Mucosa of rectum (tissue), 2 donors: Measurements from ENCODE around the gene KRT86.
"Not testable (repeated sequence)": the region's sequence is repeated elsewhere in the genome, so short reads cannot be mapped to it uniquely, and the experiment has no call there.

ENCODE experiments used
- H3K27ac ChIP-seq, 2 donors: one replicate each; pipeline ENCODE4 v1.7.0; 2013; ENCODE audit warnings: inconsistent platforms in 2 of 2, low read depth in 2 of 2, low read length in 2 of 2
- H3K27me3 ChIP-seq, 2 donors: one replicate each; pipeline ENCODE4 v1.7.0; 2013; ENCODE audit warnings: low read length in 2 of 2; ENCODE audit not compliant: control insufficient read depth in 2 of 2, insufficient read depth in 2 of 2
- H3K36me3 ChIP-seq, 2 donors: one replicate each; pipeline ENCODE4 v1.7.0; 2013; ENCODE audit warnings: low read length in 2 of 2; ENCODE audit not compliant: control insufficient read depth in 2 of 2, insufficient read depth in 2 of 2
- H3K4me1 ChIP-seq, 2 donors: one replicate each; pipeline ENCODE4 v1.7.0; 2013; ENCODE audit warnings: low read length in 2 of 2, mild to moderate bottlenecking in 1 of 2; ENCODE audit not compliant: control insufficient read depth in 2 of 2, insufficient read depth in 2 of 2
- H3K4me3 ChIP-seq, 2 donors: one replicate each; pipeline ENCODE4 v1.7.0; 2013; ENCODE audit warnings: low read length in 2 of 2
- H3K9ac ChIP-seq, 2 donors: one replicate each; pipeline ENCODE4 v1.7.0; 2013; ENCODE audit warnings: low read length in 2 of 2, low read depth in 1 of 2, mild to moderate bottlenecking in 1 of 2
- H3K9me3 ChIP-seq, 2 donors: one replicate each; pipeline ENCODE4 v1.7.0; 2013; ENCODE audit warnings: low read length in 2 of 2; ENCODE audit not compliant: control insufficient read depth in 2 of 2
- donor health status: healthy.
- donor health status: Normal muscosa, but diverticular disease.

The KRT86 gene

GRCh38 chr12:52238916-52239646 lies 35.4 kb upstream of the KRT86 start:
- Histone ChIP-seq H3K9me3 (no peaks in the 10 kb centered on the region), H3K4me1 (peaks cover 0 to 16% of the 10 kb centered on the region in 2 donors), H3K9ac (no peak overlapping the region), H3K27me3 (no peaks in the 10 kb centered on the region), H3K27ac (no peak overlapping the region), H3K4me3 (no peak overlapping the region), H3K36me3 (no peaks in the 10 kb centered on the region)

- no peaks in the 10 kb centered on the region for H3K27me3 ChIP-seq
- no peaks in the 10 kb centered on the region for H3K9me3 ChIP-seq
- H3K27ac ChIP-seq, result no peak overlapping the region
- H3K4me1 ChIP-seq, result peaks cover 2 to 20% of the 10 kb centered on the region in 2 donors
- H3K9ac ChIP-seq, result no peak overlapping the region
- no peaks in the 10 kb centered on the region for H3K36me3 ChIP-seq
- no peak overlapping the region for H3K4me3 ChIP-seq
Observed at GRCh38 chr12:52239767-52240166, 34.7 kb upstream of the KRT86 start.

- not testable (repeated sequence) for H3K27ac ChIP-seq, H3K9ac ChIP-seq, H3K9me3 ChIP-seq, H3K27me3 ChIP-seq, H3K36me3 ChIP-seq, H3K4me3 ChIP-seq
- H3K4me1 ChIP-seq, result peaks cover 2 to 19% of the 10 kb centered on the region in 2 donors
Observed at GRCh38 chr12:52240247-52240646, 34.2 kb upstream of the KRT86 start.

GRCh38 chr12:52241205-52241842 lies 33.1 kb upstream of the KRT86 start:
- Histone ChIP-seq H3K27me3 (no peaks in the 10 kb centered on the region), H3K4me3 (no peak overlapping the region), H3K27ac (no peak overlapping the region)

GRCh38 chr12:52242442-52243258 lies 31.8 kb upstream of the KRT86 start:
- Histone ChIP-seq H3K36me3 (no peaks in the 10 kb centered on the region), H3K9ac (no peak overlapping the region), H3K4me3 (no peak overlapping the region), H3K27me3 (no peaks in the 10 kb centered on the region), H3K4me1 (peaks cover 2 to 15% of the 10 kb centered on the region in 2 donors), H3K9me3 (no peaks in the 10 kb centered on the region), H3K27ac (no peak overlapping the region)

More at GRCh38 chr12:52241205-52241842, 33.1 kb upstream of the KRT86 start:
- no peaks in the 10 kb centered on the region for H3K36me3 ChIP-seq
- no peaks in the 10 kb centered on the region for H3K9me3 ChIP-seq
- no peak overlapping the region for H3K9ac ChIP-seq
- H3K4me1 ChIP-seq, result peaks cover 2 to 12% of the 10 kb centered on the region in 2 donors

GRCh38 chr12:52243259-52243855 lies 31.1 kb upstream of the KRT86 start:
- no peak overlapping the region for H3K27ac ChIP-seq
- H3K4me1 ChIP-seq, result peaks cover 2 to 15% of the 10 kb centered on the region in 2 donors
- H3K36me3 ChIP-seq, result no peaks in the 10 kb centered on the region
- H3K4me3 ChIP-seq, result no peak overlapping the region
- H3K9ac ChIP-seq, result no peak overlapping the region
- H3K27me3 ChIP-seq, result no peaks in the 10 kb centered on the region
- H3K9me3 ChIP-seq, result no peaks in the 10 kb centered on the region

- peak overlapping the region in 1 of 2 donors; percentile 21 for H3K27ac ChIP-seq
- no peaks in the 10 kb centered on the region for H3K36me3 ChIP-seq
- H3K9me3 ChIP-seq, result no peaks in the 10 kb centered on the region
- H3K4me3 ChIP-seq, result no peak overlapping the region
- H3K9ac ChIP-seq, result peak overlapping the region in 1 of 2 donors; percentile 3
- H3K27me3 ChIP-seq, result peaks cover 0 to 4% of the 10 kb centered on the region in 2 donors
- peaks cover 2 to 15% of the 10 kb centered on the region in 2 donors for H3K4me1 ChIP-seq
Observed at GRCh38 chr12:52243856-52244614, 30.4 kb upstream of the KRT86 start.

GRCh38 chr12:52244615-52244994 lies 29.8 kb upstream of the KRT86 start:
- H3K9ac ChIP-seq, result no peak overlapping the region
- peaks cover 0 to 6% of the 10 kb centered on the region in 2 donors for H3K27me3 ChIP-seq
- H3K27ac ChIP-seq, result no peak overlapping the region
- H3K4me3 ChIP-seq, result no peak overlapping the region
- H3K4me1 ChIP-seq, result peaks cover 2 to 15% of the 10 kb centered on the region in 2 donors
- no peaks in the 10 kb centered on the region for H3K36me3 ChIP-seq
- no peaks in the 10 kb centered on the region for H3K9me3 ChIP-seq

- Histone ChIP-seq H3K4me1 (peaks cover 2 to 15% of the 10 kb centered on the region in 2 donors), H3K9me3 (no peaks in the 10 kb centered on the region), H3K27me3 (peaks cover 0 to 6% of the 10 kb centered on the region in 2 donors), H3K27ac (no peak overlapping the region), H3K4me3 (no peak overlapping the region), H3K9ac (no peak overlapping the region), H3K36me3 (no peaks in the 10 kb centered on the region)
Observed at GRCh38 chr12:52245259-52245961, 29.0 kb upstream of the KRT86 start.
